GM12878 (cell line): Measurements from ENCODE around the gene TSPEAR. TPM values are rescaled to one million over a fixed set of nuclear protein-coding genes. Genes with fewer than 3 reads are reported as not detected.

Experiments
- ATAC-seq: fragments of 200-7000 bp; cut with Tn5 transposase; 3 replicates; pipeline ENCODE4 v1.9.1; 2020; ENCODE audit warnings: mild to moderate bottlenecking, moderate library complexity
- BruUV-seq: library from RNA; stranded (reverse); fragments of 400-500 nt; replicated peaks from 2 replicates; lab custom pipeline; 2021; lab: Mats Ljungman, UMichigan
- CTCF ChIA-PET: fragments of 300-600 bp; sonication (Branson Sonifier 250); formaldehyde crosslinking; extraction: SDS; loops from one replicate; lab custom pipeline; 2021; ENCODE audit warnings: inconsistent platforms; lab: Yijun Ruan, JAX
- POLR2A ChIA-PET: fragments of 350-600 bp; formaldehyde crosslinking; extraction: SDS; loops from one replicate; lab custom pipeline; 2021; ENCODE audit warnings: inconsistent platforms; lab: Charles Lee
- RAD21 ChIA-PET: fragments of 300-600 bp; sonication (Branson Sonifier 250); formaldehyde crosslinking; loops from one replicate; lab custom pipeline; 2023; ENCODE audit warnings: antibody characterized with exemption; ENCODE audit not compliant: unreplicated experiment; lab: Charles Lee
- SMC1A ChIA-PET: fragments of 300-600 bp; sonication (Branson Sonifier 250); formaldehyde crosslinking; loops from one replicate; lab custom pipeline; 2023; ENCODE audit not compliant: unreplicated experiment, uncharacterized antibody; lab: Charles Lee
- DNase-seq: peaks from one replicate; pipeline ENCODE4 v3.0.0-alpha.2; 2011; ENCODE audit warnings: low read depth, low spot score
- FAIRE-seq: peaks from 3 replicates; lab custom pipeline; 2011; peaks lifted over from hg19 to GRCh38; lab: Jason Lieb, UNC
- H2AFZ ChIP-seq: 2 replicates; pipeline ENCODE4 v1.6.0; 2011; ENCODE audit warnings: low read depth, low read length, control low read depth; ENCODE audit not compliant: control insufficient read depth
- H3K27ac ChIP-seq: 2 replicates; pipeline ENCODE4 v1.5.1; 2011; ENCODE audit warnings: control low read depth; ENCODE audit not compliant: control insufficient read depth, insufficient read depth
- H3K27me3 ChIP-seq, 2 experiments: replicated peaks in 1 of 2; 2 replicates each; pipeline versions ENCODE4 v1.6.0 to v1.6.1; 2011; ENCODE audit warnings: low read length in 1 of 2; ENCODE audit not compliant: control insufficient read depth in 2 of 2, insufficient read depth in 2 of 2
- H3K36me3 ChIP-seq, 2 experiments: 2 replicates each; pipeline ENCODE4 v1.5.1; 2011; ENCODE audit warnings: low read length in 1 of 2; ENCODE audit not compliant: control insufficient read depth in 2 of 2, insufficient read depth in 2 of 2
- H3K4me1 ChIP-seq: 2 replicates; pipeline ENCODE4 v1.6.1; 2011; ENCODE audit warnings: mild to moderate bottlenecking, low read length, moderate library complexity, mixed read lengths; ENCODE audit not compliant: control insufficient read depth, insufficient read depth
- H3K4me2 ChIP-seq: 2 replicates; pipeline ENCODE4 v1.6.0; 2011; ENCODE audit warnings: control low read depth; ENCODE audit not compliant: control insufficient read depth, insufficient read depth
- H3K4me3 ChIP-seq: fragments of 200-600 bp; sonication (generic); 2 replicates; pipeline ENCODE4 v1.5.1; 2016
- H3K79me2 ChIP-seq: 2 replicates; pipeline ENCODE4 v1.6.0; 2011; ENCODE audit warnings: low read length; ENCODE audit not compliant: control insufficient read depth, insufficient read depth
- H3K9ac ChIP-seq: 2 replicates; pipeline ENCODE4 v1.8.0; 2011; ENCODE audit warnings: low read length, control low read depth, mixed read lengths; ENCODE audit not compliant: control insufficient read depth, insufficient read depth
- H3K9me3 ChIP-seq: replicated peaks from 3 replicates; pipeline ENCODE4 v1.5.1; 2011; ENCODE audit warnings: mild to moderate bottlenecking, low read length; ENCODE audit not compliant: control insufficient read depth, insufficient read depth
- H4K20me1 ChIP-seq: 2 replicates; pipeline ENCODE4 v1.6.0; 2011; ENCODE audit not compliant: control insufficient read depth, insufficient read depth
- CBX3 ChIP-seq: fragments of 200-600 bp; sonication (generic); IDR thresholded peaks from 2 replicates; pipeline ENCODE4 v1.6.1; 2016; ENCODE audit warnings: low read depth, borderline replicate concordance
- EZH2 ChIP-seq: IDR thresholded peaks from 2 replicates; pipeline ENCODE4 v1.6.1; 2012; ENCODE audit warnings: low read depth, mild to moderate bottlenecking, control low read depth, inconsistent platforms, low read length, borderline replicate concordance; ENCODE audit not compliant: control insufficient read depth
- FOXK2 ChIP-seq: fragments of 450-650 bp; IDR thresholded peaks from 2 replicates; pipeline ENCODE4 v1.6.1; 2017; ENCODE audit warnings: mild to moderate bottlenecking, moderate library complexity
- IKZF2 ChIP-seq, 2 experiments: fragments of 450-650 bp; IDR thresholded peaks; 2 replicates each; pipeline ENCODE4 v1.6.1; 2017; ENCODE audit warnings: mild to moderate bottlenecking in 2 of 2, moderate library complexity in 2 of 2
- KDM1A ChIP-seq: fragments of 200-600 bp; sonication (generic); IDR thresholded peaks from 2 replicates; pipeline ENCODE4 v1.6.1; 2016; ENCODE audit warnings: borderline replicate concordance
- MEF2B ChIP-seq: fragments of 450-650 bp; IDR thresholded peaks from 2 replicates; pipeline ENCODE4 v1.6.1; 2018; ENCODE audit warnings: mild to moderate bottlenecking, moderate library complexity; ENCODE audit not compliant: partially characterized antibody, poor library complexity, severe bottlenecking
- NBN ChIP-seq: fragments of 450-650 bp; IDR thresholded peaks from 2 replicates; pipeline ENCODE4 v1.6.1; 2016
- NR2F1 ChIP-seq: fragments of 450-650 bp; conservative IDR thresholded peaks from 2 replicates; pipeline ENCODE4 v1.6.1; 2017; ENCODE audit warnings: mild to moderate bottlenecking
- POLR2A ChIP-seq: IDR thresholded peaks from 2 replicates; pipeline ENCODE4 v1.6.1; 2011; ENCODE audit warnings: low read depth, mild to moderate bottlenecking, low read length
- RBBP5 ChIP-seq: fragments of 200-600 bp; sonication (generic); conservative IDR thresholded peaks from 2 replicates; pipeline ENCODE4 v1.6.1; 2016
- SIX5 ChIP-seq: IDR thresholded peaks from 2 replicates; pipeline ENCODE4 v1.6.1; 2011; ENCODE audit warnings: mild to moderate bottlenecking, low read depth, low read length, moderate library complexity; ENCODE audit not compliant: severe bottlenecking
- TCF12 ChIP-seq: IDR thresholded peaks from 2 replicates; pipeline ENCODE4 v1.6.1; 2011; ENCODE audit warnings: low read depth, mild to moderate bottlenecking, low read length
- USF2 ChIP-seq: IDR thresholded peaks from 2 replicates; pipeline ENCODE4 v1.6.1; 2011; ENCODE audit warnings: low read depth, low read length, improper control_type of control experiment, borderline replicate concordance
- ZBTB33 ChIP-seq: fragments of 450-650 bp; IDR thresholded peaks from 2 replicates; pipeline ENCODE4 v1.6.1; 2017; ENCODE audit warnings: mild to moderate bottlenecking
- ZNF207 ChIP-seq: fragments of 450-650 bp; IDR thresholded peaks from 2 replicates; pipeline ENCODE4 v1.6.1; 2014; ENCODE audit warnings: antibody characterized with exemption, mild to moderate bottlenecking, borderline replicate concordance
- ZNF622 ChIP-seq: fragments of 450-650 bp; IDR thresholded peaks from 2 replicates; pipeline ENCODE4 v1.6.1; 2017; ENCODE audit warnings: mild to moderate bottlenecking, inconsistent platforms
- WGBS: methylation state at CpG from one replicate; pipeline ENCODE4 v1.1.6; 2016; ENCODE audit warnings: low lambda C conversion rate; ENCODE audit not compliant: insufficient replicate concordance, insufficient coverage; ENCODE audit errors: missing lambda C conversion rate; 5-methylcytosine and 5-hydroxymethylcytosine counted together
- in situ Hi-C: fragments of 300-500 bp; cut with MboI; formaldehyde crosslinking; loops from 9 replicates; pipeline ENCODE4 v1.14.3; 2018; ENCODE audit warnings: mixed read lengths
- intact Hi-C: fragments of 100-400 bp; cut with micrococcal nuclease; formaldehyde crosslinking; loops from one replicate; pipeline ENCODE4 v1.14.2; 2022; ENCODE audit not compliant: unreplicated experiment
- polyA plus RNA-seq, 11 experiments: library from polyadenylated mRNA; depleted of rRNA in 4 of 11; unstranded in 6 of 11; stranded (reverse) in 5 of 11; fragments of >200 nt; fragmentation: Nextera tagmentation in 4 of 11; fragmentation: Illumina TruSeq in 1 of 11; extraction: Ambion mirVana in 4 of 11; extraction: Trizol in 1 of 11; gene quantifications; 1 replicate in 1 of 11; 2 replicates in 10 of 11; pipeline versions ENCODE4 v1.2.1 to v1.2.3, GENCODE V29; 2011 to 2016; ENCODE audit warnings: inconsistent platforms in 2 of 11, missing spikeins in 2 of 11, low read depth in 1 of 11
- total RNA-seq, 4 experiments: library from RNA; depleted of rRNA in 3 of 4; stranded (reverse); fragments of >200 nt in 3 of 4; fragmentation: Illumina TruSeq in 1 of 4; extraction: Trizol in 1 of 4; gene quantifications; 2 replicates each; pipeline versions ENCODE4 v1.2.1 to v1.2.3, GENCODE V29; 2013 to 2021

The TSPEAR gene
- total and polyA plus RNA-seq, 10 of the 15 experiments (the other 5 are each of a cell fraction or from before 2014, with no cell fraction given) = not detected

- in situ Hi-C loops (no loop called here), intact Hi-C loops (no loop called here)
- FAIRE-seq (no peak), ATAC-seq (no peak), DNase-seq (no peak)
- no peak for TF ChIP-seq POLR2A
- no peak for TF ChIP-seq FOXK2
- TF ChIP-seq SIX5 = no peak
- TF ChIP-seq CBX3 = no peak
- no peak for TF ChIP-seq RBBP5
- no peak for TF ChIP-seq TCF12
- TF ChIP-seq IKZF2 (IDR thresholded peaks at IDR 0.05) = no peak
- no peak for TF ChIP-seq EZH2
- TF ChIP-seq NR2F1 = no peak
- no peak for TF ChIP-seq USF2
- no peak for TF ChIP-seq MEF2B
- TF ChIP-seq KDM1A = no peak
- no peak for TF ChIP-seq NBN
- no peak for TF ChIP-seq ZNF622
- no peak for TF ChIP-seq ZNF207
- TF ChIP-seq ZBTB33 = no peak
- no peaks in the 10 kb centered on the region for H3K27me3 ChIP-seq
- no peaks in the 10 kb centered on the region; the same call in 2 of the 3 replicates for H3K9me3 ChIP-seq
- H3K4me2 ChIP-seq = no peak overlapping the region
- ChIA-PET RAD21 (interaction anchor here (0.5 kb wide), 1 partner anchor 1014 kb away, joined by 3 read pairs; no protein-coding TSS in a partner anchor), POLR2A (no interaction called here), SMC1A (no interaction called here), CTCF (no interaction called here)
- no peaks in the 10 kb centered on the region for H3K4me1 ChIP-seq
- H3K27ac ChIP-seq = no peak overlapping the region
- H4K20me1 ChIP-seq = no peaks in the 10 kb centered on the region
- H2AFZ ChIP-seq = no peak overlapping the region
- WGBS = 63% methylated on average over 8 of the region's 8 CpGs
- no TSS peak for BruUV-seq
- H3K79me2 ChIP-seq = no peaks in the 10 kb centered on the region
- H3K4me3 ChIP-seq = no peak overlapping the region
- H3K9ac ChIP-seq = no peak overlapping the region
- no peaks in the 10 kb centered on the region for H3K36me3 ChIP-seq
These were observed 46.8 kb upstream of the TSPEAR start for GRCh38 chr21:44758141-44758561.
